Measurements from ENCODE around the gene MAGEF1.
"Not testable (repeated sequence)": the region's sequence is repeated elsewhere in the genome, so short reads cannot be mapped to it uniquely, and the experiment has no call there.

MAGEF1 gene

DNA sequence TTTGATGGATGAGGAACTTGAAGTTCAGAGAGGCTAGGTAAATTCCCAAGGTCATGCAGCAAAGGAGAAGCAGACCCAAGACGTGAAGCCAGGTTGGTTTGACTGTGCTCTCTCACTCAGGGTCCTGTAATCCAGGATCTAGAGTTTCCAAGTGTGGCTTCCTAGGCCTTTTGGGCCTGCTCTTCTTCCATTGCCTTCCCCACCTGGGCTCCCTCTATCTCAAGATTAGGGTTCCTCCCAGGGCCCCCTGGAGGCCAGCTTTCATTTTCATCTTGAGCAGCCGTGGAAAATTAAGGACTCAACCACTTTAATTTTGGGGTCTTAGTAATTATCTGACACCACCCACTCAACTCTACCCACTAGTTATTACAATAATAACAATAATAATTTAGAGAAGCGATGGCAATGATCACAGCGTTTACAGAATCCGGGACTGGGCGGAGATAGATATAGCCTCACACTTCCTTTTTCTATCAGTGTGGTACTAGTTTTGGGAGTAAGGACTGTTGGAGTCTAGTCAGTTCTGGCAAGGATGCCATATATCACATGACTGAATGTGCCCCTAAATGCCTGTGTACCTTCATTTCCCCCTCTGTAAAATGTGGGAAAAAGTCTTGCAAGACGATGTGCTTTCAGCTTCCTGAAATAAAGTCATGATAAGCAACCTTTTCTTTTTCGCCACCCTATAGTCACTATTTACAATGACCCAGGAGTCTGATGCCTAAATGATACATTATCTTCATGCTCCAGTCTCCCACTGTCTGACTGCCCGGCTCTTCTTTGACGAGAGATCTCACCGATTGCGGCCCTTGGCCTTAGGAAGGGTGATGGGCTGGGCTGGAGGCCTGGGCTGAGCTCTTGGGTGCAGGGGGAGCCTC is 30.2 kb upstream of the MAGEF1 start:
- no peak for DNase-seq

DNA sequence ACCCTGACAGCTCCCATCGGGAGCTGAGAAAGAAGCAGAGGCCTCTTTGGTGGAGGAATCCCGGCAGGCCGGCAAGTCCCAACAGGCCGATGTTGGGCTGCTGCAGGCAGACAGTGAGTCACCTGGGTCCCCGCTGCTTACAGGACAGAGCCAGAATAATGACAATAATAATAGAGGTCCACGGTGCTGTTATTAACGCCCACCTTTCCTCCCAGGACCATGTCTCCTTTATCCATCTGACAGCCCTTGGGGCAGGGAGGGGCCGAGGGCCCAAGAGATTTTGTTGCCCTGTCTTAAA is 29.3 kb upstream of the MAGEF1 start:
- DNase-seq: no peak

DNA sequence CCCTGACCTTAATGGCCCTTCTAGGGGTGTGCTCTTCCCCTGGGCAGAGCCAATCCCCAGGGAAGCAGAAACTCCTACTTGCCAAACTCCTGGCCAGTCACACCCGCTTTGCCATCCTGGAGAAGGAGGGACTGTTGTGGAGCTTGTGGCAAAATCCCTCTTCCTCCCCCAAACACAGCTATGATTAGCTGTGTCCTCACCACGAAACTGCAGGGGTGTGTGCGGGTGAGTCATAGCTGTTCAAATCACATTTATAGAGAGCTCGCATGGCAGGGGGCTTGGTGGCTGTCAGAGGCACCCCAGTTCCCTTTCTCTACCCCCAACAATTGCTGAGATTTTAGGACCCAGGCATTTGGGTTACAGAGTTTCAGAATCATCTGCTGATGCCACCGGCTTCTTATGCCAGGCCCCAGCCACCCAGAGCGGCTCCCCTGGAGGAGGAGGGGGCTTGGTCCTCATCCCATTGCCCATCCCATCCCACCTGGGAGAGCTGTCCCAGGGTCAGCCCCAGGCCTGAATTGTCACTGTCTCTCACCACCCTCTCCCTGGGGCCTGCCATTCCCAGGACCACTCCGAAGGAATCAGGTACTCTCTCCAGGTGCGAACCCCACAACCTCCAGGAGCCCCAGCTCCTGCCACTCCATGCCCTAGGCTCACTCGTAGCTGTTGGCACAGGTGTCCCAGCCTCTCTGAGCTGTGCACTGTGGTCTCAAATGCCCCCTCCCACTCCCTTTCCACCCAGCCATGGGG is 28.8 kb upstream of the MAGEF1 start:
- DNase-seq: no peak

DNA sequence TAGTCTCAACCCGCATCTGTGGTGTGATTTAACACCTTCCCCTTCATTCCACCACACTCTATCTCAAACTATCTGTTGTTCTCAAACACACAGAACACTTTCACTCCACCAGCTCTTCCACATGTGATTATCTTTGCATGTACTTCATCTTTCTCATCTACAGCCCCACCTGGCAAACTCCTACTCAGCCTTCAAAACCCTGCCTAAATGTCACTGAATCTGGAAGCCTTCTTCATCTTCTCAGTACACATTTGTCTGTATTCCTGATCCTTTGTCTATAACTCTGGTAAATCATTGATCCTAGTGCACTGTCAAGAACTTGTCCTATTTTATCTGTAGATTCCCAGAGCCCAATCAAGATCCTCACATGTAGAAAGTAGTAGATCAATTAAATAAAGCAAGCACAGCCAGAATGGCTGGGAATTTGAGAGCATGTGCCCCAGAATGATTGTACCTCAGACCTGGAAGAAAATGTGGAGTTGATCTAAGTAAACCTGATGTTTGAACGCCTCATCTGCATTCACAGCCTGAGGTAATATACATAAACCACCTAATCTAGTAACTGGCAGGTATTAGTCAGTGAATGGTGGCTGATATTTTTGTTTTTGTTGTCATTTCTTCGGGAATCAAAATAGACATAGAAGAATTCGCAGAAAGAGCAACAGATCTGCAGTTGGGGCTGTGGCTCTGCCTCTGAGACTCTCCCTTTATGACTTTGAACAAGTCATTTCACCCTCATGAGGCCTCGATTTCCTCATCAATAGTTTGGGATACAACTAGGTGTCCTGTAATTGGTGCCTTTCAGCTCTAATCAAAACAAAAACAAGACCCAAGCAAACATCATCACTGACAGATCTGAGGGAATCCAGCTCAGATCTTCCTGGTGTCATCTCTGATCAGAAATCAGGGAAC is 28.0 kb upstream of the MAGEF1 start:
- DNase-seq: no peak

DNA sequence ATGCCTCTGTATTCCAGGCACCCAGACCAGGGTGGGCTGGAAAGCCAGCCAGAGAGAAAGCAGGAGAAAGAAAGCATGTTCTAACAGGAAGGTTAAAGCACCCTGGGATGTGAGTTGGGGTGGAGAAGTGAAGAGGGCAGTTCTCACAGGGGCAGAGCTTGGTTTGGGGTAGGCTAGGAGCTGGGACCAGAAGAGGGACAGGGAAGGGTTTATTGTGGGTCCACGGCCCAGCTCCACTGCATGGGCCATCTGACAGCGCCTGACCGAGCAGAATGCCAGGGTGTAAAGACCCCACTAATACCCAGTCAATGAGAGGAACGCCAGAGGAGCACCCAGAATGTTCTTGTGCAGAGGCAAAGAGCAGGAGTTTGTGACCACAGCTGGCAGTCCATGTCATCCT is 27.1 kb upstream of the MAGEF1 start:
- no peak for DNase-seq

DNA sequence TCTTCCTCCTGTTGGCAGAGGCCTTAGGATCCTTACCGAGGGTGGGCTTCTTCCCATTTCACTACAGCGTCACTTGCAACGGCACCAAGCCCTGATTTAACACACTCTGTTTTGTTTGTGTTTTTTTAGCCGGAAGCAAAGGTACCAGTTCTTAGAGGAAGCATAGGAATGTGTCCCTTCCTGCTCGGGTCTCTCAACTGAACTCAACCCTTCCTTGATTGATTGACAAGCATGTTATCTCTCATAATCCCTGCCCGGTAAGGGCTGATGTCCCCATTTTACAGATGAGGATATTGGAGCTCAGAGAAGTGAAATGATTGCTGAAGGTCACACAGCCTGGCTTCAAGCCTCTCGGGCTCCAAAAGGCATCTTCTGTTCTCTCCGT is 26.6 kb upstream of the MAGEF1 start:
- DNase-seq: no peak

DNA sequence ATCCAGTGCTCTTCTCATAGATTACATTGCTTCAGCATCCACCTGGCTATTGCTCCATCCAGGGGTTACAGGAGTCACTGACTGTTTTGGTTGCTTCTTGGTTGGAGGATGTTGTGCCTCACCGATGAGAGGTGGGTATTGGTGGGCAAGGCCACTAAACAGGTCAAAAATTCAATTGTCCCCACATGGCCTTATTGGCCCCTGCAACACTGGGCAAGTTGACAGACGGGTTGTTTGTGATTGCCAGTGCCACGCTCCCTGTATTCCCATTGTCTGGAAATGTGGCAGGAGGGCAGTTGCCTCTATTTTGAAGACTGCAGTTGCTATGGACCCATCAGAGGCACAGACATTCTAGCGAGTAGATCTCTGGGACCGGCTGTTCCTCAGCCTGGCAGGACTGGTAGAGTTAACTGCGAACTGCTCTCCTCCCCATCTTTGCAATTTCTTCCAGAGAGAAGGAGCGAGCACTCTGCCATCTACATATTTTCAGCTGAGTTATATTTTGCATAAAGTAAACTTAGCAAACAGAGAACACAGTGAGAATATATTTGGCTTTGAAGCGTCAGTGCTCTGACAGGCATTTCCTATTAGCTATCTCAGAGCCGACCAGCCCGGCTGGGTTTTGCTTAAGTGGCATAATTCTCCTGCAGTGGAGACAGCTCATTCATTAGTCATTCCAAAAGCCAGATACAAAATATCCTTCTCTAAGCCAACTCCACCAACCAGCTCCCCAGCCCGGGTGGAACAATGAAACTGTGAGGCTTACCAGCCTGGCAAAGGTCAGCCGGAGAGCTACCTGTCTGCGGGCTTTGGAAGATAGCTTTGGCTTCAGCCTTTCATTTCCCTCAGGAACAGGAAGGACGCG is 26.0 kb upstream of the MAGEF1 start:
- DNase-seq: no peak

DNA sequence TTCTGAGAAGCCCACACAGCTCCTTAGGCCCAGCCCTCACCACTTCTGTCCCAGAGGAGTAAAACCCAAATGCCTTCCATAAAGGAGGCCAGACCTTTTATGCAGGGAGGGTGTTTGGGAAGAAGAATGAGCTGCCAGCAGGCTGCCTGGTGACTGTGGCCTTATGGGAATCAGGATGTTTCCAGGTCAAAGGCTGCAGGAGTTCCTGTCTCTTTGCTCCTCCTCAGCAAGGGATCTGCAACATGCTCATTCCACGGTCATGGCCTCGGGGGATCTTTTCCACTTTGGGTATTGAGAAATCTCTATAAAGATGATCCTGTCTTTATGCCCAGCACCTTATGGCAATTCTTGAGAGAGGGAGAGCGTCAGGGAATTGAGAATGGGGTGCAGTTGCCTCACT is 25.2 kb upstream of the MAGEF1 start:
- no peak for DNase-seq

DNA sequence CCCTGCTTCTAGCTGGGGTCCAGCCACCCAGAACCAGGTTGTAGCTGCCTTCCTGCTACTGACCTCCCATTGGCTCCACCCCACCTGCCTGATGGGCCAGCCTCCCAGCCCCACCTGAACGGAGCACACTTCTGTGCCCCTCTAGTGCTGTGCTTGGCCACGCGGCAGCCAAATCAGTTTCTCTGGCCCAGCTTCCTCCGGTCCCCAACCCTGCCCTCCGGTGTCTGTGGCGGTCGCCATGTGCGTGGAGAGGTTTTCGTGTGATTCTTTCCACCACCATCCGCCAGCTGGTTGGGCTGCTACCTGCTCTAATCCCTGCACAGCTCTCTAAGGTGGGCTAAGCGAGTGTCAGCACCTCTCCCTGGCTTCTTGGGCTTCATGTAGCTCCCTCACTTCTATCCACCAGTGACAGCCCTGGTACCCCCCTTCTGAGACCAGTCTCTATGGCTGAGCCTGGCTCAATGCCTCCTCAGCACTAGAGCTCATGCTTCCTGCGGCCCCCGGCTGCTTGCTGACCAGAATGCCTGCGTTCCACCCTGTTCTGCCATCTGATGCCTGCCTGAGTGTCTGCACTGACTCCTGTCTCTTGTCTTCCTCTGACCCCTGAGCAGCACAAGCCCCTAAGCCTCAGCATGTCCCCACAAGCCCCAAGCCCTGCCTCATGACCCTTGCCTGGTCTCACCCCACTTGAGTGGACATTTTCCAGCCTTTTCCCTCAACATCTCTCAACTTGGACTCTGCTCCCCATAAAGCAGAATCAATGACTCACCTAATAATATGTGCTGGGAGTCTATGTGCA is 23.2 kb upstream of the MAGEF1 start:
- no peak for DNase-seq

DNA sequence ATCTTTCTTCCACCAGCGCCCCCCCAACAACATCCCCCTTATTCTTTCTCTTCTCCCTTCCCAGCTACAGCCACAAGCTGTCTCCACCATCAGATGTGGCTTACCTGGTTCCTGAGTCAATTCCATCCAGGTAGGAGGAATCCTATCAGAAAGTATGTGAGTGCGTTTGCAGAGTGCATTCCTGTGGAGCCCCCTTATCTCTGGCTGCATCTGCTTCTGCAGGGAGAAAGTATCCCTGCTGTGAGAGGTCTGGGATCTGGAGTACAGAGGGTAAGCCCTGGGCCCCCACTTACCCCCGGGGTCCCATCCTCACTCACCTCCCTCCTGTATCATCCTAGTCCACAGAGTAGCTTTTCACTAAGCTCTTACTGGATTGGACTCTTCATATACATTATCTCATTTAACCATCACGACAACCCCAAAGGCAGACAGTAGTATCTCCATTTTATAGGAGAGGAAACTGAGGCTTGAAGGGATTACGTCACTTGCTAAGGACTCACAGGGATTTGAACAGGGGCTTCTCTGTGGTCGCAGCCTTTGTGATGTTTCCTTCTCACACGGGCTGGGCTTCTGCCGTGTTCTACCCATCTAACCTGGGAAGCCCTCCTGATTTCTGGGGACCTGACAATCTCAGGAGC is 22.2 kb upstream of the MAGEF1 start:
- no peak for DNase-seq

DNA sequence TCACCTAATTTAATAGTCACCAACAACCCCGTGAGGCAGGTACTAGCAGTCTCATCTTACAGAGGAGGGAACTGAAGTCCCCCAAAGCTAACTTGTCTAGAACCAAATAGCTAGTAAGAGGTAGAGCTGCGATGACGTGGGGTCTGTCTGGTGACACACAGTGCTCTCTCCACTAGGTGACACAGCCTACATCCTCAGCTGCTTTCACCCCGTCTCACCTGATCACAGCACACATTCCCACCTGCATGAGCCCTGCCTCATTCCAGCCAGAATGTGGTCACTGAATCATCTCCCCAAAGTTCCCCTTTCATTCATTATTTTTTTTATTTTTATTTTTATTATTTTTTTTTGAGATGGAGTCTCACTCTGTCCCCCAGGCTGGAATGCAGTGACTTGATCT is 21.3 kb upstream of the MAGEF1 start:
- DNase-seq: no peak

DNA sequence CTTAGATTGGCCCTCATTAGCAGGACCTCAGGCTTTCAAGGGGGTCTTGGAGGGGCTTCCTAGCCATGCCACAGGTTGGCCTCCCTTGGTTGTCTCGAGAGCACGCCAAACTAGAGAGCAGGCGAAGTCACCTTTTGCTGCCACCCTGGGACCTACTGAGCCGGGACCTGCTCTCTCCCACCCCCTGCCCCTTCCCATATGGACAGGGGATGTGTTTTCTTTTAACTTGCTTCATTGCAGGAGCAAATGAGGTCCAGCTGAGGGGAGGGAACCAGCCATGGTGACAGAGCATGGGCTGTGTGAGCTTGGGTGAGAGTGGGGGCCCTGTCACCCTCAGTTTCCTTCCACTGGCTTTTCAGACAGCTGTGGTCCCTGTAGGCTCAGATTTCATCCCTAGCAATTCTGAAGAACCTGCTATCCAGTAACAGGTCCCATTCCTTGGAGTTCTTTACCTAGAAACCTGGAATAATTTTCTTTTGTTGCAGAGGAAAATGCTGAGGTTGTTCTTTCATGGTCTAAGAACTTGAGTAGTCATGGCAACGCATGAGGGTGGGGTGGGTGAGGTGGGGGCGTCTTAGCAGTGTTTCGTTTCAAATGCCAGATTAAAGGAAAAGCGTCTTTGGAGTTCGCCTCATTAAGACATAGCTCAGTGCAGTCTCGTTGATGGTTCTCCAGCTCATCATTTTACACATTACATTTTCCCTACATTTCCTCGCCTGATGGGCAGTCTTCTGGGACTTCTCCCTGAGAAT is 20.1 kb upstream of the MAGEF1 start:
- no peak for DNase-seq

DNA sequence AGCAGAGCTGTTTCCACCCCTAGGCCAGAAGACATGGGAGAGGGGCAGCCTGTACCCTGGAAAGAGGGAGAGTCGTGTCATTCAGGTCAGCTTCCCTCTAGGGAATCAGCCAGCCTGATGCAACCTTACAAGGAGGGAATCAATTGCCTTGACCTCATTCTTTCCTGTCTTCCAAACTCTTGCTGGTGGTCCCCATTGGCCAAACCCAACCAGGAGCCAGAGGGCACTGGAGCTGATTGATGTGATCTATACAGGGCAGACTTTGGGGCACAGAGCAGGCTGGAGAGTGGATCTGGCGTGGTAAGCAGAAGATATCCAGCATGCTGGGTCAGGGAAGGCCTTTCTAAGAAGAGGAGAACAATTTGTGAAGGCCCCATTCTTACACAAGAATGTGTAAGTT is 19.1 kb upstream of the MAGEF1 start:
- no peak for DNase-seq

DNA sequence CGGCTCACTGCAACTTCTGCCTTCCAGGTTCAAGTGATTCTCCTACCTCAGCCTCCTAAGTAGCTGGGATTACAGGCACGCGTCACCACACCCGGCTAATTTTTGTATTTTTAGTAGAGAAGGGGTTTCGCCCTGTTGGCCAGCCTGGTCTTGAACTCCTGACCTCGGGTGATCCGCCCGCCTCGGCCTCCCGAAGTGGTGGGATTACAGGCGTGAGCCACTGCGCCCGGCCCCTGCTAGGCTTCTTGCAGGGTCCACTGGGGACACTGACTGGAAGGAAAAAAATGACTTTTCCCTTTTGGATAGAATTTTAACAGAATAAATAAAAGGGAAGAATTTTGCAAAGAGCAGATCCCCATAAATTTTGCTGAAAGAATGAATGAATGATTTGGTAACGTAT is 17.3 kb upstream of the MAGEF1 start:
- not testable (repeated sequence) for DNase-seq

DNA sequence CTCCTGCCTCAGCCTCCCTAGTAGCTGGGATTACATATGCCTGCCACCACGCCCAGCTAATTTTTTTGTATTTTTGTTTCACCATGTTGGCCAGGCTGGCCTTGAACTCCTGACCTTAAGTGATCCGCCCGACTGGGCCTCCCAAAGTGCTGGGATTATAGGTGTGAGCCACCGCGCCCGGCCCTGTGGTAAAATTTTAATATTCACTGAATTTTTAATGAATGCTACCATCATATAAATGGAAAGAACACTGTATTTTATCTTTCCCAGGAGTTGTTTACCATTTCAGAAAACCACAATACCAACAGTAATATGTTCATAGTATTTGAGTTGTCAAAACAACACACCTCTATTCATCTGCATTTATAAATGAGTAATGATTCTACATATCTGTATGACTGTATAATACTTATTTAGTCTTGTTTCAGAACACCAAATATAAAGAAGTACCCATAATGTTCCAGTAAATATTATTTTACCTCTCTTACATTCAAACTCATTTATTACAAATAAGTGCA is 16.2 kb upstream of the MAGEF1 start:
- no peak for DNase-seq

DNA sequence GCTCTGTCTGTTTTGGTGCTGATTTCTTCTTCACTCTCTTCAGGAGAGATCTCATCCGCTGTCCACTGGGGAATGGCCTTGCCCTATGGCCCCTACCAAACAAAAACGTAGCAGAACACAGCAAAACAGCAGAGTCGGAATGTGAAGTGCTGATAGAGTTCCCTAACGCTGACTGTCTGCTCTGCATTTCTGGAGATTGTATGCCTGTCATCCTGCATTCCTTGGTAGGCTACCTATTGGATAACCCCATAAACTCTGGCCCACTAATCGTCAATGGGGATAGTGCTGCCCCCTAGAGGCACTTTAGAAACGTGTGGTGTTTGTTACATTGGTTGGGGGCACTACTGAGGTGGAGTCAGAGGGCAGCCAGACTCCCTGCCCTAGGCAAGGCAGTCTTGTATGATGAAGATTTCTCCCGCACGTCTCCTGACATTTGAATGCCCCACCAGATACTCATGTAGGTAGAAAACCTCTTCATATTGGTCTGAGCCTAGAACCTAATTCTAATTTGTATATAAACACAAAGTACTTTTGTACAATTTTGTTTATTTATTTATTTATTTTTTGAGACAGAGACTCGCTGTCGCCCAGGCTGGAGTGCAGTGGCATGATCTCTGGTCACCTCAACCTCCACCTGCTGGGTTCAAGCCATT is 15.6 kb upstream of the MAGEF1 start:
- DNase-seq: peak; percentile 28

DNA sequence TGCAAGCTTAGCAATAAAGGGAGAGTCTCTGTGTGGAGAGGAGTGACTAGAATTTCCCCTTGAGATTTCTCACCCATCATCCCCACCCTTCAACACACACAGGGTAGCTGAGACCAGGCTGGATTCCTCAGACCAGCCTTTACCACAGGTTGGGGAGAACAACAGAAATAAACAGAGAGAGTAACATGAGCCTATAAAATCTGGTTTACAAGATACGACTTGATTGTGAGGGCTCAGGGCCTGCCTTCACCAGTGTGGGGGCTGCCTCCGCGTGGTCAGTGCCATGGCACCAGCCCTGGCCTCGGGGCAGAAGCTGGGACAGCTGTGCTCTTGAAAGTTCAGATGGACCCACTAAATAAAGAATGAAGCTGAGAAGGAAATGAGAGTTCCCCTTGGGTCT is 14.6 kb upstream of the MAGEF1 start:
- DNase-seq: no peak

DNA sequence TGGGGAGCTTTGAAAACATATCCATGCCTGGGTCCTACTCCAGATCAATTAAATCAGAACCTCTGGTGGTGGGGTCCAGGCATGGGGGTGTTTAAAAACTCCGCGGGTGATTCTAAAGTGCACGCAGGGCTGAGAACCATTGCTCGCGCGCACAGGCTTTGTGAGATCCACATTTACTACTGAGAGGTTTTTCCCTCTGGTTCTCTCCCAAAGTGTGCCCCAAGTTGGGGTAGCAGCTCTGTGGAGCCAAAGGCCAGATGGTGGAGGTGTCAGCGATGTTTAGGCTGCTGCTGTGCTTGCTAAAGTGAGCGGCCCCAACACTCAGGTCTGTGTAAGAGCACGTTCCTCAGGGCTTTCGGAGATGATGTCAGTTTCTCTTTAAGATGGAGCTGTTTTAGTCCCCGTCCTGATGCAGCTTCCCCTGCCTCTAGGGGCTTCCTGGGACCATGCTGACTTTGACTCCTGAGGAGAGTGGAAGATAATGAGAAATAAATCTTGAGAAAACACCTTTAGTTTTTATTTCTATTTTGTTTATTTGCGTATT is 13.4 kb upstream of the MAGEF1 start:
- DNase-seq: no peak

DNA sequence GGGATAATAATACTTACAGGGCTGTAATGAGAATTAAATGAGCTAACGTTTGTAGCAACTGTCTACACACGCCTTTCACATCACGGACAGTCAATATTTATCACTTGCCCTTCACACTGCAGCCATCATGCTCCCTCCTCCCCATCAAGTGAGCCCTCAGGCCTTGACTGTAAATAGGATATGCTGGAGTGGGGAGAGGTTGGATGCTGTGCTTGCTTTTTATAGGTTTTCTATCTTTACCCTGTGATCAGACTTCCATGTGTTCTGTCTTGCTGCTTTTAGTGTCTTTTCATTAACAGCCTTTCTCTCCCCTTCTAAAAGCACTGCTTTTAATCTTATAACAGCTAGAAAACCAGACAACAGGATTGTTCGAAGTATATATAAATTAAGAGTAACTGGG is 12.8 kb upstream of the MAGEF1 start:
- DNase-seq: no peak

All from activated T-cell treated with anti-CD3 and anti-CD28 coated beads for 4 hours (primary cell).